Kasumi-1 (cell line): ENCODE data around the gene UBXN11.
A peak's percentile ranks its signal among the peaks of the same experiment; 100 is the strongest.

Experiments
- DNase-seq, 2 experiments: peaks; one replicate each; lab custom pipeline; 2025; lab: John Stamatoyannopoulos, UW

UBXN11 gene

GRCh38 chr1:26268290-26269197 lies 37.9 kb downstream of the UBXN11 start:
- DNase-seq = no peak

DNA sequence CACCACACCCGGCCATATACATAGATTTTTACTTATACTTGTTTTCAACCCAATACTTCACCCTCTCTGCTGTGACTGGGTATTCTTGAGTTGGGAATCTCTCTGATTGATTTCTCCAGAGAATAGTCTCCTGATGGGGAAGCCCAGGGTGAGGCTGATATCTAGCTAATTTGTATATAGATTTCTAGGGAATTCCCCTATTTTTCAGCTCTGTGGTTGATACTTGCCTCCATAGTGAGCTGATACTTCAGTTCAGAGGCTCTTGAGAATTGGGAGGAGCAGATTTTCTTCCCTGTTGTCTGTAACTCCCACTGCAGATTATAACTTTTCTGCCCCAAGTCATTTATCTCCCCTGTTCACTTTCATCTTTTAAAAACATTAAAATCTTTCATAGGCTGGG lies 41.0 kb downstream of the UBXN11 start:
- no peak for DNase-seq

- no peak for DNase-seq
Measured at GRCh38 chr1:26263212-26263611, 43.2 kb downstream of the UBXN11 start.

DNA sequence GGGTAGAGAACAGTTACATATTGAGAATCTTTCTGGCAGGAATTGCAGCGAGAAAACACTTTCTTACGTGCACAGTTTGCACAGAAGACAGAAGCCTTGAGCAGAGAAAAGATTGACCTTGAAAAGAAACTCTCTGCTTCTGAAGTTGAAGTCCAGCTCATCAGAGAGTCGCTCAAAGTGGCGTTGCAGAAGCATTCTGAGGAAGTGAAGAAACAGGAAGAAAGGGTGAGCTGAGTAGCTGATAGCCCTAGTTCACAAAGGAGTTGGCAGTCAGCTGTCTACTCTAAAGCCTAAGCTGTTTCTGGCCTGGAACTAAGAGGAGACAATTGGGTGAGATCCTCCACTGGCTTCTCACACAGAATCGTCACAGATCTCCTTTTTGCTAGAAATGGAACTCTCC lies 46.9 kb downstream of the UBXN11 start:
- peak; percentile 91 to 94 for DNase-seq

DNA sequence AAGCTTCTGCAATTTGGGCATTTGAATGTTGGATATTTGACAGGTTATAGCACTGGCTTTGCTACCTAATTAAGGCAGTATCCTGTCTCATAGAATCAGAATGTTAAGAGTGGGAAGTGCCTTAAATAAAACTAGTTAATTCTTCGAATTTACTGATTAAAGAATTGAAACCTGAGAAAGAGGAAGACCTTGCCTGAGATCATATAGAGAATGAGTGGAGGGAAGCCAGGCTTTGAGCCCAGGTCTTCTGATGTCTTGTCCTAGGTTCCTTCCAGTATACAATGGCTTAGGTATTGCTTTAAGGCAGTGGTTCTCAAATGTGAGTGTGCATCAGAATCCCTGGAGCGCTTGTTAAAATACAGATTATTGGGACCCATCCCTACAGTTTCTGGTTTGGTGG lies 47.4 kb downstream of the UBXN11 start:
- no peak for DNase-seq

- no peak for DNase-seq
Measured at GRCh38 chr1:26257222-26257621, 49.2 kb downstream of the UBXN11 start.

DNA sequence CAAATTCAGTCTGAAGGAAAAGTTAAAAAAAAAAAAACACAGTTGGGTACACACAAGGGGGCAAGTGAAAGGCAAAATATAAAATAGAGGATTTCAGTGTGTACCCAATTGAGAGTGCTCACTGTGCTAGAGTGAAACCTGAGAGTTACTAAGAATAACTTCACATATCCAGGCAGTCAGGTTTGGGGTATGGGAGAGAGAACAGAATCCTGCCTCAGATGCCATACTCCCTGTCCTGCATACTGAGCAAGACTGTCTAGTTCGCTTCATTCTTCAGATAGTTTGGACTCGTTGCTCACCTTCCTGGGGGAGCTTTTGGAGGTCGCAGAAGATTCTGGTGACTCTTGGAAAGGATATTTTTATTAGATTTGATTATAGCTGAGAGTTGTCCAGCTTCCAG lies 52.0 kb downstream of the UBXN11 start:
- DNase-seq = no peak

GRCh38 chr1:26252718-26253117 lies 53.7 kb downstream of the UBXN11 start:
- DNase-seq = no peak

DNA sequence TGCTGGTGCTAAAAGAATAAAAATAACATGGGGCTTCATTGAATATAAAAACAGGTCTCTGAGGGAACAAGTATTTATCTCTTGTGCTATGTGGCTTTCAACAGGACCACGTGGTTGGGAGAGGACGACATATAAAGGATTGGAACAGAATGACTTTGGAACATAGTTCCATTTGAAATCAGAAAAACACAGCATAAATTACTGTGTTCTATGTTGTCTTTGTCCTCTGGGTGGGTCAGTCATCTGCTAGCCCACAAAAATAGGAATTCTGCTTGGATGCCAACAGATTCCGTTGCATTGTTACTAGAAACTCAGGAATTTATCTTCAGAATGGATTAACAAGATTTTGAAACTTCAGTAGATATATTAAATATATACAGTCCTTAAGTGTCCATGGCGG lies 66.5 kb downstream of the UBXN11 start:
- DNase-seq = no peak

DNA sequence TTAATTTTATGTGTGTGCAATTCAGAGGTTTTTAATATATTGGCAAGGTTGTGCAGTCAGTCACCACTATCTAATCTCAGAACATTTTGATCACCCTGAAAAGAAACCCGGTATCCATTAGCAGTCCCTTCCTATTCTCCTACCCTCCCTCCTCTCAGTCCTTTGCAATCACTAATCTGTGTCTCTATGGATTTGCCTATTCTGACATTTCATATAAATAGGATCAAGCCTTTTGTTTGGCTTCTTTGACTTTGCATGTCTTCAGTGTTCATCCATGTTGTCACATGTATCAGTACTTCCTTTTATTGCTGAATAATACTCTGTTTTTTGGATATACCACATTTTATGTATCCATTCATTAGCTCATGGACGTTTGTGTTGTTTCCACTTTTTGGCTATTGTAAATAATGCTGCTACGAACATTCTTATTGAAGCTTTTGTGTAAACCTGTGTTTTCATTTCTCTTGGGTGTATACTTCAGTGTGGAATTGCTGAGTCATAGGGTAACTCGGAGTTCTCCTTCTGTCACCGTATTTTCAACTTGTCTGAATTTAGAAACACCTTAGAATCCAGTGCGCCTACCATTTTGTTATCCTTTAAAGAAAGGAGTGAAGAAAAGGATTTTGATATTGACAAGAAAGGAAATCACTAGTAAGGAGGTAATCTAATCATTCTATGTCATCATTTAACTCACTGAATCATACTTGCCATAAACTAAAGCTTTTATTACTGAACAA lies 69.0 kb downstream of the UBXN11 start:
- DNase-seq = no peak

GRCh38 chr1:26234644-26235370 lies 71.6 kb downstream of the UBXN11 start:
- DNase-seq = peak; percentile 51 to 56

GRCh38 chr1:26233903-26234643 lies 72.4 kb downstream of the UBXN11 start, which contains the start of gene CEP85:
Gene CEP85, plus strand, starts transcription at chr1:26234200. Its CDS starts 5,584 bp downstream, at chr1:26239784.
- peak; percentile 94 to 98 for DNase-seq
